Measurements from ENCODE around the gene RPRD2.

RPRD2 gene

GRCh38 chr1:150516616-150517015, 152.7 kb downstream of the RPRD2 start:
- no peaks in the 10 kb centered on the region for H3K27me3 ChIP-seq (ENCODE audit: low read depth)
- in situ Hi-C loops (cut with MboI; ENCODE audit: low sequenced_read_pairs): no loop called here
- H3K9me3 ChIP-seq: no peaks in the 10 kb centered on the region
- H3K4me1 ChIP-seq: peaks cover 11% of the 10 kb centered on the region
- H3K36me3 ChIP-seq (replicated peaks): no peaks in the 10 kb centered on the region
- peak in 1 of 2 experiments; percentile 90 for DNase-seq (ENCODE audit: low spot score in 2 of 2)
- peak overlapping the region; percentile 48 for H3K4me3 ChIP-seq

- no peak overlapping the region for H3K4me3 ChIP-seq
- no peaks in the 10 kb centered on the region for H3K27me3 ChIP-seq (ENCODE audit: low read depth)
- H3K9me3 ChIP-seq: no peaks in the 10 kb centered on the region
- in situ Hi-C loops (cut with MboI; ENCODE audit: low sequenced_read_pairs): no loop called here
- no peak for DNase-seq (ENCODE audit: low spot score in 2 of 2)
- H3K36me3 ChIP-seq (replicated peaks): no peaks in the 10 kb centered on the region
- H3K4me1 ChIP-seq: peaks cover 7% of the 10 kb centered on the region
Observed at GRCh38 chr1:150521196-150521968, 157.4 kb downstream of the RPRD2 start.

GRCh38 chr1:150525348-150525747, 161.4 kb downstream of the RPRD2 start:
- Histone ChIP-seq H3K36me3 (replicated peaks) (no peaks in the 10 kb centered on the region), H3K4me3 (no peak overlapping the region), H3K9me3 (no peaks in the 10 kb centered on the region), H3K27me3 (ENCODE audit: low read depth) (no peaks in the 10 kb centered on the region), H3K4me1 (no peaks in the 10 kb centered on the region)
- in situ Hi-C loops (cut with MboI; ENCODE audit: low sequenced_read_pairs): no loop called here
- DNase-seq (ENCODE audit: low spot score in 2 of 2): no peak
